Stimulated activated CD4-positive, alpha-beta T cell treated with anti-CD3 and anti-CD28 coated beads, TNF-alpha, amount 100 ng/mL, for 1 hour (primary cell): ENCODE results near the gene TYW1B.
"Not testable (repeated sequence)": the region's sequence is repeated elsewhere in the genome, so short reads cannot be mapped to it uniquely, and the experiment has no call there.

Source experiments
- DNase-seq, 3 donors: peaks; one replicate each; pipeline ENCODE4 v3.0.0-alpha.2; 2020; ENCODE audit warnings: low read depth in 3 of 3, low spot score in 1 of 3

Gene TYW1B

DNA sequence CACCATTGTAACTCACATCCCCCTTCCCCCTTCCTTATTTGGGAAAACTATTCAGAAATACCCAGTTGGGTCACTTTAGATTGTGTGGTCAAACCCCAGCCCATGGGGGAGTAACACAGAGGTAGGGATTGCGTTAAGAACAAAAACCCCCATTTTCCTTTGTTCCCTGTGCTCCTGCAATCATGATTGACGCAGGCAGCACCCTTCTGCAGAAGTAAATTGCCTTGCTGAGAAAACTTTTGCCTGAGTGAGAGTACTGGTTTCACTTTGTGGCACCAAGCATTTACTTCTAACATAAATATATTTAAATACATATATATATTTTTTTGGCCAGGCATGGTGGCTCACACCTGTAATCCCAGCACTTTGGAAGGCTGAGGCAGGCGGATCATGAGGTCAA is 266.0 kb downstream of the TYW1B start:
- DNase-seq: not testable (repeated sequence)

DNA sequence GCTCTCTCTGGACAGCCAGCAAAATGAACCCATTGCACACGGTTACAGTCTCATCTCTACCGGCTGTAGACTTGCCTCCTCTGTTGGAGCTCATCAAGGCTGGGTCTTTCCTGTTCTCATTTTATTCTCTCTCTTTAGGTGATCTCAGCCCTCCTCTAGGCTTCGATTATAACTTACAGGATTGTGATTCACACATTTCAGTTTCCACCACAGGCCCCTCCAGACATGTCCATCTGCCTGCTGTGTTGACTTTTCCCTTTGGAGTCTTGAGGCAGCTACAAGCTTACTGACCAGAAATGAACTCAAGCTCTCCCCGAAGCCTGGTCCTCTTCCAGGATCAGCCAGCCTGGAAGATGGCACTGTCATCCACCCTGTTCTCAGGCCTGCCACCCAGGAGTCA is 268.5 kb downstream of the TYW1B start:
- DNase-seq: not testable (repeated sequence)

DNA sequence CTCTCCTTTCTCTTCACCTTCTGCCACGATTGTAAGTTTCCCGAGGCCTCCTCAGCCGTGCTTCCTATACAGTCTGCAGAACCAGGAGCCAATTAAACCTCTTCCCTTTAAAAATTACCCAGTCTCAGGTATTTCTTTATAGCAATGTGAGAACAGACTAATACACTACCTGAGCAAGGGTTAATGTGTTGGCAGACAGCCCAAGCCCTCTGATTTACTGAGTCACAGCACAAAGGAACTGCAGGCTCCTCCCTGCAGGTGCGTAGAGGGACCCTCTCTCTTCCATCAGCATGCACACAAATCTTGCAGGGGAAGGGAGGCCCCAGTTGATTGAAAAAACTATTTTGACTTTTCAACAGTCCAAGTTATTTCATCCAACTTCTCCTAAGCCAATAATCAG is 271.3 kb downstream of the TYW1B start:
- not testable (repeated sequence) for DNase-seq

DNA sequence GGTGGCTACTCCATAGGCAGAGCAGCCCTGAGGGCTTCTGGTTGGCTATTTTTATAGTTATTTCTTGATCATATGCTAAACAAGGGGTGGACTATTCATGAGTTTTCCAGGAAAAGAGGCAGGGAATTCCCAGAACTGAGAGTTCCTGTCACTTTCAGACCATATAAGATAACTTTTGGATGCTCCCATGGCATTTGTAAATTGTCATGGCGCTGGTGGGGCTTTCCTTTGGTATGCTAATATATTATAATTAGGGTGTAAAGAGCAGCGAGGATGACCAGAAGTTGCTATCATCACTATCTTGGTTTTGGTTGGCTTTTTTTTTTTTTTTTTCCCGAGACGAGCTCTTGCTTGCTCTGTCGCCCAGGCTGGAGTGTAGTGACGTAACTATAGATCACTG is 272.8 kb downstream of the TYW1B start:
- not testable (repeated sequence) for DNase-seq

DNA sequence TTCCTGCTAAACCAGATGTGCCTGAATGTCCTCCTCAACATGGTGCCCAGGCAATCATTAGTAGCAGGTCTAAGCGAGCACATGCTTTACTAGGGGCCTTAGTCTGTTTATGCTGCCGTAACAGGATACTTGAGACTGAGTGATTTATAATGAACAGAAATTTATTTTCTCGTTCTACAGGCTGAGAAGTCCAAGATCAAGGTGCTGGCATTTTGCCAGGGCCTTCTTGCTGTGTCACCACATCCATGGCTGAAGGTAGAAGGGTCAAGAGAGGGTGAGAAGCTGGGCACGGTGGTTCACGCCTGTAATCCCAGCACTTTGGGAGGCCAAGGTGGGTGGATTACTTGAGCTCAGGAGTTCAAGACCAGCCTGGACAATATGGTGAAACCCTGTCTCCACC is 273.6 kb downstream of the TYW1B start:
- not testable (repeated sequence) for DNase-seq

DNA sequence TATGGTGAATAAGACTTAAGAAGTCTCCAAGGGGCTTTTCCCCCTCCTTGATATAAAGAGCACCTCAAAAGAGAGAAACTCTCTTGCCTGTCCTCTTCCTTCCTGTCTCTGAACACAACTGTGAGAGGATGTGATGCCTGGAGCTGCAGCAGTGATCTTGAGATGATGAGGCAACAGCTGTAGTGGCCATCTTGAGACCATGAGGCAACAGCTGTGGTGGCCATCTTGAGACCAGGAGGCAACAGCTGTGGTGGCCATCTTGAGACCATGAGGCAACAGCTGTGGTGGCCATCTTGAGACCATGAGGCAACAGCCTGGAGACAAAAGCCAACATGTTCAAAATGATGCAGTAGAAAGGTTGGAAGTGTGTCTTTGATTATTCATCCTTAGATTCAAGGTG is 277.5 kb downstream of the TYW1B start:
- not testable (repeated sequence) for DNase-seq

DNA sequence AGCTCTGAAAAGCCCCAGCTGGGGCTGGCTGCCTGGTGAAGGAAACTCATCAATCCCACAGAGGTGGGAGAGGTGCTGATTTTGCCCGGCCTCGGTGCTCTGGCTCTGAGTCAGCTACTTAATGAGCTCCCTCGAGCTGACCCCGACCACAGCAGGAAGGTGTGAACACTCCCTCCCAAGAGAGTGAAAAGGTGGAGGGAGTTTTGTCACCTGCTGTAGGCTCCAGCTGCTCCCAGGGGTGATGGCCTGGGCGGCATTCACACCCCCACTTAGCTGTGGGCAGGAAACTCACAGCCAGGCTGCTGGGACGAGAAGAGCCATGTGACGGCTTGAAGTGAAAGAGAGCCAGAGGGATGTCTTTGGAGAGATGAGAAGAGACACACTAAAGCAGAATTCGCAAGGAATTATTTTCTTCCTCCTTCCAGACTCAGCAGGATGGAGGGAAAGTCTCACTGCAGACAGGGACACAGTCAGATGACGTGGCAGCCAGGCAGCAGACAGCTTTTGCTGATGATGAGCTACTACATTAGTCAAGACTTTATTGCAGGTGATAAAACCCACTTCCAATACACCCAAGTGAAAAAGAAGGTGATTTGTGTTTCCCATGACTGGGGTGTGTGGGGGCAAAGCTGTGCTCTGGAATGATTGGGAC is 281.3 kb downstream of the TYW1B start:
- DNase-seq: not testable (repeated sequence)

DNA sequence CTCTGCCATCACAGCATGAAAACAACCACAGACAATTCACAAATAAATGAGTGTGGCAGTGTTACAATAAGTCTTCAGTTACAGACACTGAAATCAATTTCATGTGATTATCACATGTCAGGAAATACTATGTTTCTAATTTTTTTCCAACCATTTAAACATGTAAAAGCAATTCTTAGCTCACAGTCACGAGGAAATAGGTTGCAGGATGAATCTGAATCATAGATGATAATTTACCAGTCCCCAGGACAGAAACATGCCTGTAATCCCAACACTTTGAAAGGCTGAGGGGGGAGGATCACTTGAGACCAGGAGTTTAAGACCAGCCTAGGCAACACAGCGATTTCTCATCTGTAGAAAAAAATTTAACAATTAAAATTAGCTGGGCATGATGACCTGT is 283.5 kb downstream of the TYW1B start:
- DNase-seq: not testable (repeated sequence)

DNA sequence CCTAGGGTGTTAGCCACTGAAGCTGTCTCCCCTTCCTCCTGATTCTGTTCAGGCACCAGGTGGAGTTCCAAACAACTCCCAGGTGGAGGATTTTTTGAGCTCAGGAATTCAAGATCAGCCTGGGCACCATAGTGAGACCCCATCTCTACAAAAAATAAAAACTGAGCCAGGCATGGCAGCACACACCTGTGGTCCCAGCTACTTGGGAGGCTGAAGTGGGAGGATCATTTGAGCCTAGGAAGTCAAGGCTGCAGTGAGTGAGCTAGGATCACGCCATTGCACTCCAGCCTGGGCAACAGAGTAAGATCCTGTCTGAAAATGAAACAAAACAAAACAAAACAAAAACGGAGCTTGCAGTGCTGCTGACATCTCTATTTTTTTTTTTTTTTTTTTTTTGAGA is 287.1 kb downstream of the TYW1B start:
- no peak for DNase-seq

DNA sequence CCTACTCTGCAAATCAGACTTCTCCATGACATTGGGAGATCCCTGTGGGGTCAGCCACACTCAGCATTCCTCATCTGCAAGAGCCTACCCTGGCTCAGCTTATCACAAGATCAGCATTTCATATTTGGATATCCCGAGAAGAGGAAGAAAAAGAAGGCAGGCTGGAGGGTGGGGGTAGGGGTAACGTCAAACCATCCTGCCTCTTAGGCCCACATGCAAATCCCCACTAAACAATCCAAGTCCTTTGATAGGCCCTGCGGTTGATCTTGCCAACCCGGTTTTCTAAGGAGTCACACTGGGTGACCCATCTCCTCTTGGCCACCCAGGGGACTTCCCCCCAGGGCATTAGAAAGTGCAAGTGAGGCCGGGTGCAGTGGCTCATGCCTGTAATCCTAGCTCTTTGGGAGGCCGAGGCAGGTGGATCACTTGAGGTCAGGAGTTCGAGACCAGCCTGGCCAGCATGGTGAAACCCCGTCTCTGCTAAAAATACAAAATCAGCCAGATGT is 287.8 kb downstream of the TYW1B start:
- DNase-seq: no peak

DNA sequence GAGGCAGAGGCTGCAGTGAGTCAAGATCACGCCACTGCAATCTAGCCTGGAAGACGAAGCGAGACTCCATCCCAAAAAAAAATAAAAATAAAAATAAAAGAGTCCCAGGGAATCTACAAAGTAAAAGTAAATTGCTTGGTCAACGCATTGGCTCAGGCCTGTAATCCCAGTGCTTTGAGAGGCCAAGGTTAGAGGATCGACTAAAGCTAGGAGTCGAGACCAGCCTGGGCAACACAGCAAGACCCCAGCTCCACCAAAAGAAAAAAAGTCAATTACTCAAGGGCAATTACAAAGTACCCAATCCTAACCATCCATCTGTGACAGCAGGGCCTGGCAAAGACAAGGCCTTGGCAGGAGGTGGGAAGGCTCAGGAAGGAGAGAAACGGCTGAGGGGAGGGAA is 288.3 kb downstream of the TYW1B start:
- no peak for DNase-seq

DNA sequence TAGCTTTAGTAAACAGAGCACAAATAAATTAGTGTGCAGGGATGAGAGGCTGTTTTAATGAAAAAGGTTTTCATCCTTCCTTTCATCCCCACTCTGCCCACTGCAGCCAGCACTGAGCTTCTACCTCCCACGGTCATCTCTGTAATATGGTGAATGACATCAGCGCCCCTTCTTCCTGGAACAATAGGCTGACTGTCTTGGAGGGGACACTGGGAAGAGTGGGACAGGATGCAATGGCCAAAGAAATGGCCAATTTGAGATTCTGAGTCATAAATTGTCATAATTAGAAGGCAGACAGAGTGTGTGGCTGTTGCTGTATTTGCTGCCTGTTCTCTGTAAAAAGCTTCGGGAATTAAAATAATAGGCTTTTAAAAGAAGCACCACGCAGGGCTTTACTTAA is 289.1 kb downstream of the TYW1B start:
- no peak for DNase-seq

DNA sequence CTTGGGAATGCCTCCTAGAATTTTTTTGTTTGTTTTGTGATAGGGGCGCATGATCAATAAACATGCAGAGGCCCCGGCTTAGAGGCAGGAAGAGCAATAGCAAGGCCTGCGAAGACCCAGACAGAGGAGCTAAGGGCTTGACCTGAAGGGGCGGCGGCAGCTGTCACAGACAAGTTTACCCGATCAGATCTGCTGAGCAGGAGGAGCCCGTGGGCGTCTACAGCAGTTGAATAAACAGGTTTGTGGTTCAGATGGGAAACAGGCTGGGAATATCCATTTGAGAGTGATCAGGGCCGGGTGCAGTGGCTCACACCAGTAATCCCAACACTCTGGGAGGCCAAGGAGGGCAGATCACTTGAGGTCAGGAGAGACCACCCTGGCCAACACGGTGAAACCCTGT is 289.9 kb downstream of the TYW1B start:
- DNase-seq: no peak

DNA sequence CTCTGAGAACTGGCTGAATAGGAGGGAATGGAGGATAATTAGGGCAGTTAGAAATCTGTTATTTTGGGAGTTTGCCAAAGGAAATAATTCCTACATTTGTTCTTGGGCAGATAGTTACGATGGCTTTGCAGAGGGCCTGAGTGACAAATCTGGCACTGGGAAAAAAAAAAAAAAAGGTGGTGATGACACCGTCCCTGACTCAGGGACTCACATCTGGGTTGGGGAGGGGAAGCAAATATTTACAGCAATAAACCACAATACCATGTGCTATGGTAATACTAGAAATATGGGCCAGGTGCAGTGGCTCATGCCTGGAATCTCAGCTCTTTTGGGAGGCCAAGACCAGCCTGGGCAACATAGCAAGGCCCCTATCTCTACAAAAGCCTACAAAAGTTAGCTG is 292.0 kb downstream of the TYW1B start:
- DNase-seq: not testable (repeated sequence)

DNA sequence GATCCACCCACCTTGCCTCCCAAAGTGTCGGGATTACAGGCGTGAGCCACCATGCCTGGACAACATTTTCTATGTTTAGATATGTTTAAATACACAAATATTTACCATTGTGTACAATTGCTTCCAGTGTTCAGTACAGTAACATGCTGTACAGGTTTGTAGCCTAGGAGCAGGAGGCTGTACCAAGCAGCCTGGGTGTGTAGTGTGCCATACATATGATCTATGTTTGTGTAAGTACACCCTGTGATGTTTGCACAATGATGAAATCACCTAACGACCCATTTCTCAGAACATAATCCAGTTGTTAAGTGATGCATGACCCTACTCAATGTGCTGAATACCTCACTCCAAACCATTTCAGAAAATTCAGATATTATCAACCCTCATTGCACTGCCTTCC is 297.0 kb downstream of the TYW1B start:
- DNase-seq: not testable (repeated sequence)
